Nephron (organoid): ENCODE results near the gene SLC8A2.

Experiments used
- H3K27ac Mint-ChIP-seq, 3 experiments: 2 replicates each; pipeline ENCODE4 v1.8.0; 2020; ENCODE audit warnings: mixed read lengths in 3 of 3, mild to moderate bottlenecking in 2 of 3, moderate library complexity in 1 of 3
- H3K27me3 Mint-ChIP-seq: 2 replicates; pipeline ENCODE4 v1.8.0; 2021; ENCODE audit warnings: low read depth, mild to moderate bottlenecking, moderate library complexity, mixed read lengths
- H3K36me3 Mint-ChIP-seq: 2 replicates; pipeline ENCODE4 v1.8.0; 2020; ENCODE audit warnings: low read depth, mixed read lengths
- H3K4me1 Mint-ChIP-seq: 2 replicates; pipeline ENCODE4 v1.8.0; 2020; ENCODE audit warnings: mixed read lengths
- H3K4me3 Mint-ChIP-seq, 3 experiments: 2 replicates each; pipeline ENCODE4 v1.8.0; 2020; ENCODE audit warnings: mild to moderate bottlenecking in 3 of 3, mixed read lengths in 3 of 3, moderate library complexity in 2 of 3
- H3K9me3 Mint-ChIP-seq: 2 replicates; pipeline ENCODE4 v1.8.0; 2020; ENCODE audit warnings: mixed read lengths
- TF ChIP-seq, protein P1 (sequence below), 3 experiments: fragments of 200-600 bp; sonication (generic); IDR thresholded peaks; one replicate each; pipeline ENCODE4 v1.5.0; 2021; ENCODE audit warnings: antibody characterized with exemption in 3 of 3; ENCODE audit not compliant: unreplicated experiment in 3 of 3

Gene SLC8A2

DNA sequence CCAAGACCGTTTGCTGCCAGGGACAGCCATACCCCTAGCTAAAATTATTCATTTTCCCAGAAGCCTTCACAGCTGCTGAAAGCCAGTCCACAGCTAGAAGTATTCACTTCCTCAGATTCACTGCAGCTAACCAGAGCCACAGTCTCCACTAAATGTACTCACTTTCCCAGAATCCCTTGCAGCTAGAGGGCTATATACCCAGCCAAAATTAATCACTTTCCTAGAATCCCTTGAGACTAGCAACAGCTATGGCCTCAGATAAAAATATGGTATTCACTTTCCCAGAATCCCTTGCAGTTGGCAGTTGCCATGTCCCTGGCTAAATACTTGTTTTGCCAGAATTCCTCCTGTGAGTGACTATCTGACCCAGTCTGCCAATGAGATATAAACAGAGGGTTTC, 38.6 kb downstream of the SLC8A2 start:
- peaks cover 63% of the 10 kb centered on the region for H3K27me3 Mint-ChIP-seq
- H3K9me3 Mint-ChIP-seq, result no peaks in the 10 kb centered on the region
- TF ChIP-seq, protein P1, sequence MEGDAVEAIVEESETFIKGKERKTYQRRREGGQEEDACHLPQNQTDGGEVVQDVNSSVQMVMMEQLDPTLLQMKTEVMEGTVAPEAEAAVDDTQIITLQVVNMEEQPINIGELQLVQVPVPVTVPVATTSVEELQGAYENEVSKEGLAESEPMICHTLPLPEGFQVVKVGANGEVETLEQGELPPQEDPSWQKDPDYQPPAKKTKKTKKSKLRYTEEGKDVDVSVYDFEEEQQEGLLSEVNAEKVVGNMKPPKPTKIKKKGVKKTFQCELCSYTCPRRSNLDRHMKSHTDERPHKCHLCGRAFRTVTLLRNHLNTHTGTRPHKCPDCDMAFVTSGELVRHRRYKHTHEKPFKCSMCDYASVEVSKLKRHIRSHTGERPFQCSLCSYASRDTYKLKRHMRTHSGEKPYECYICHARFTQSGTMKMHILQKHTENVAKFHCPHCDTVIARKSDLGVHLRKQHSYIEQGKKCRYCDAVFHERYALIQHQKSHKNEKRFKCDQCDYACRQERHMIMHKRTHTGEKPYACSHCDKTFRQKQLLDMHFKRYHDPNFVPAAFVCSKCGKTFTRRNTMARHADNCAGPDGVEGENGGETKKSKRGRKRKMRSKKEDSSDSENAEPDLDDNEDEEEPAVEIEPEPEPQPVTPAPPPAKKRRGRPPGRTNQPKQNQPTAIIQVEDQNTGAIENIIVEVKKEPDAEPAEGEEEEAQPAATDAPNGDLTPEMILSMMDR (IDR thresholded peaks at IDR 0.05; ENCODE audit: unreplicated experiment in 3 of 3), result no peak
- no peak overlapping the region for H3K27ac Mint-ChIP-seq
- no peaks in the 10 kb centered on the region for H3K36me3 Mint-ChIP-seq
- H3K4me1 Mint-ChIP-seq, result no peaks in the 10 kb centered on the region
- H3K4me3 Mint-ChIP-seq, result no peak overlapping the region

DNA sequence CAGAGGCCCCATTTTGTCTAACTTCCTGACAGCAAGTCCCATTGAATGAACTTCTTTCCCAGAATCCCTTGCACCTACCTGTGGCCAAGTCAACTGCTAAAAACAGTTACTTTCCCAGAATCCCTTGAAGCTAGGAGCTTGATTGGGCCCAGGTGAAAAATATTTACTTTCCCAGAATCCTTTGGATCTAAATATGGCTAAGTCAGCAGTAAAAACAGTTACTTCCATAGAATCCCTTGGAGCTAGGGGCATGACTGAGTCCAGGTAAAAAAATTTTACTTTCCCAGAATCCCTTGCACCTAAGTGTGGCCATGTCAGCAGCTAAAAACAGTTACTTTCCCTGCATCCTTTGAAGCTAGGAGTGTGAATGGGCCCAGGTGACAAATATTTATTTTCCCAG, 39.2 kb downstream of the SLC8A2 start:
- no peaks in the 10 kb centered on the region for H3K36me3 Mint-ChIP-seq
- no peaks in the 10 kb centered on the region for H3K4me1 Mint-ChIP-seq
- H3K27me3 Mint-ChIP-seq, result peaks cover 62% of the 10 kb centered on the region
- H3K27ac Mint-ChIP-seq, result no peak overlapping the region
- TF ChIP-seq, protein P1 (IDR thresholded peaks at IDR 0.05; ENCODE audit: unreplicated experiment in 3 of 3), result no peak
- H3K9me3 Mint-ChIP-seq, result no peaks in the 10 kb centered on the region
- H3K4me3 Mint-ChIP-seq, result no peak overlapping the region

DNA sequence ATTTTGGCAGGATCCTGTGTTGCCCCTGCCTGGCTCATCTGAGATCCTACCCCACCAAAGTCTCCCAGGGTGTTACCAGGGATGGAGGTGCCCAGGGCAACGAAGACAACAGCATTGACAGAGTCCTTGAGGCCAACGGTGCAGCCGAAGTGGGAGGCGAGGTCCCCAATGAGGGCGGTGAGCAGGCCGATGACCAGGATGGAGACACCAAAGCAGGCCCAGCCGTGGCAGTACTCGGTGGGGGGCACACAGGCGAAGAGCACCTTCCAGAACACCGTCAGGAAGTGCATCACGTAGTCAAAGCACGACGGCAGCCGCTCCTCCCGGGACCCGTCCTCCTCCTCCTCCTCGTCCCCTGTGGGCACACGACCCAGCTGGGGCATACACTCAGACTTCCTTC, 39.6 kb downstream of the SLC8A2 start:
- TF ChIP-seq, protein P1 (IDR thresholded peaks at IDR 0.05; ENCODE audit: unreplicated experiment in 3 of 3), result no peak
- Mint-ChIP-seq H3K27me3 (peaks cover 58% of the 10 kb centered on the region), H3K36me3 (no peaks in the 10 kb centered on the region), H3K9me3 (no peaks in the 10 kb centered on the region), H3K4me1 (peaks cover 3% of the 10 kb centered on the region), H3K4me3 (no peak overlapping the region), H3K27ac (no peak overlapping the region)

DNA sequence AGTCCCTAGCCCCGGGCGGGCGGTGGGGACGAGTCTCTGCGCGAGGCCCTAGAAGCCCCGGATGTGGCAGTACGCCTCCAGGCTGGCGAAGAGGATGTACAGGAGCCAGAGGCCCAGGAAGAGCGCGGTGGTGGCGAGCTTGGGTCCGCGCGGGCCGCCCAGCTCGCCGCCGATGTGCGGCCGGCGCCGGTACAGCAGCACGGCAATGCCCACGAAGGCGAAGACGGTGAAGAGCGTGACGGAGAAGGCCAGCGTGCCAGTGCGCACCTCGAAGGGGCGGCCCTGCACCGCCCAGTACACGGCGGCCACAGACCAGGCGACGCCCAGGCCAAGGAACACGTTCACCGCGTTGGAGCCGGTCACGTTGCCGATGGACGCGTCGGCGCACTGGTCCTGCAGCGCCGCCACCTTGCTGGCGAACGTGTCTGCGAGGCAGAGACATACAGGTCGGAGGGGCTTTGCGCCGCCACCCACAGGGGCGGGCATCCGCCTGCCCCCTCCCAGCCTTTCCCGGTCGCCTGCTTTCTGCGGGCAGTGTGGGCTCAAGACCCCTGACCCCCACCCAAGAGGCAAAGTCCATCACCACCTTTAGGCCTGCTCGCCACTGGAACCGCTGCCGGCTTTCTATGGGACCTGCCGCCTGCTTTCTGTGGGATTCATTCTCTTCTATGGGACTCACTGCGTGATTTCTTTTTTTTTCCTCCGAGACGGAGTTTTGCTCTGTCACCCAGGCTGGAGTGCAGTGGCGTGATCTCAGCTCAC, 41.5 kb downstream of the SLC8A2 start:
- TF ChIP-seq, protein P1 (IDR thresholded peaks at IDR 0.05; ENCODE audit: unreplicated experiment in 3 of 3), result peak in 2 of 3 experiments; percentile 31 to 44
- H3K4me3 Mint-ChIP-seq, result peak overlapping the region in 2 of 3 experiments; percentile 54 to 56
- H3K36me3 Mint-ChIP-seq, result no peaks in the 10 kb centered on the region
- H3K4me1 Mint-ChIP-seq, result peaks cover 5% of the 10 kb centered on the region
- no peak overlapping the region for H3K27ac Mint-ChIP-seq
- H3K9me3 Mint-ChIP-seq, result no peaks in the 10 kb centered on the region
- peaks cover 46% of the 10 kb centered on the region for H3K27me3 Mint-ChIP-seq

DNA sequence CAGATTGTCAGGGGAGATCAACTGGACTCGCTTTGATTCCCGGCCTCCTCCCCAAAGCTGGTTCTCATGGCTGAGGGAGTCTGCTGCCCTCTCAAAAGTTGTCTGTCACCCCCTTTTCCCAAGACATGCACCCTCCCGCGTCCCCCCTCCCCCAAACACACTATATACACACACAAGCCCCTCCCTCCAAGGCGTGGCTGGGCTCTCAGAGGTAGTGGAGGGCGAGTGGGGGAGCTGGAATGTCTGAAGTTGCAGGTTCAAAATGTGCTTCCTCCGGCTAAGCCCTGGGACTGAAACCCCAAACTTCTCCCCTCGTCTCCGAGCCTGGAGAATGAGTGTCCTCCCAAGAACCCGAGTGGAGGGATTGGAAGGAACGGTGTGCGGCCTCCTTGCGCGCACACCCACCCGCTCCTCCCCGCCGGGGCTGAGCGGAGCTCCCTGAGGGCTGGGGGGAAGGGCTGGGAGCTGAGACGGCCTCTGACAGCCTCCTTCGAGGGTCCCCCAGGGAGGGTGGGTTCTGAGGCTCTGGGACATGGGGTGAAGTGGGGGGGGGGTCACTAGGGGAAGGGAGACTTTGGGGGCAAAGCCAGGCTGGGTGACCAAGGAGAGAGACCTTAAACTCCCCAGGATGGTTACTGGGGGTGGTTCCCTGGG, 42.4 kb downstream of the SLC8A2 start:
- H3K36me3 Mint-ChIP-seq, result no peaks in the 10 kb centered on the region
- no peaks in the 10 kb centered on the region for H3K9me3 Mint-ChIP-seq
- H3K4me1 Mint-ChIP-seq, result peaks cover 5% of the 10 kb centered on the region
- H3K27me3 Mint-ChIP-seq, result peaks cover 50% of the 10 kb centered on the region
- no peak overlapping the region for H3K27ac Mint-ChIP-seq
- peak overlapping the region in 1 of 3 experiments; percentile 54 for H3K4me3 Mint-ChIP-seq
- TF ChIP-seq, protein P1 (IDR thresholded peaks at IDR 0.05; ENCODE audit: unreplicated experiment in 3 of 3), result no peak
